K562 (cell line): ENCODE measurements around the gene AGAP3. TPM values are rescaled to one million over a fixed set of nuclear protein-coding genes. Genes with fewer than 3 reads are reported as not detected.

ENCODE experiments used
- CBX5 ChIP-seq: IDR thresholded peaks from 2 replicates; pipeline ENCODE4 v1.6.1; 2014; ENCODE audit warnings: low read depth, borderline replicate concordance
- CXXC5 ChIP-seq: fragments of 250-450 bp; sonication (Bioruptor Pico); IDR thresholded peaks from 2 replicates; pipeline ENCODE4 v1.8.0; 2022; ENCODE audit warnings: inconsistent platforms, mild to moderate bottlenecking, moderate library complexity
- FOXK2 ChIP-seq, 2 experiments: fragments of 450-650 bp; IDR thresholded peaks in 1 of 2; conservative IDR thresholded peaks in 1 of 2; 2 replicates each; pipeline ENCODE4 v1.6.1; 2016; ENCODE audit warnings: low read depth in 2 of 2, mild to moderate bottlenecking in 1 of 2
- FOXP1 ChIP-seq: sonication (generic); formaldehyde crosslinking; IDR thresholded peaks from 2 replicates; pipeline ENCODE4 v1.8.0; 2022; ENCODE audit warnings: mild to moderate bottlenecking, missing genetic modification reagents
- GABPB2 ChIP-seq: fragments of 250-450 bp; sonication (Bioruptor Pico); conservative IDR thresholded peaks from 2 replicates; pipeline ENCODE4 v1.5.1; 2021; ENCODE audit warnings: mild to moderate bottlenecking
- HEY1 ChIP-seq: fragments of 250-450 bp; sonication (Bioruptor Pico); IDR thresholded peaks from 2 replicates; pipeline ENCODE4 v1.5.0; 2020; ENCODE audit warnings: mild to moderate bottlenecking, moderate library complexity, borderline replicate concordance
- HIVEP1 ChIP-seq: fragments of 250-450 bp; sonication (Bioruptor Pico); IDR thresholded peaks from 2 replicates; pipeline ENCODE4 v1.4.0; 2020; ENCODE audit warnings: mild to moderate bottlenecking
- JUNB ChIP-seq: fragments of 450-650 bp; formaldehyde crosslinking; conservative IDR thresholded peaks from 2 replicates; pipeline ENCODE4 v1.4.0; 2020; ENCODE audit warnings: mild to moderate bottlenecking
- KAT8 ChIP-seq: fragments of 450-650 bp; IDR thresholded peaks from 2 replicates; pipeline ENCODE4 v1.6.1; 2016; ENCODE audit warnings: low read depth, mild to moderate bottlenecking
- MGA ChIP-seq: fragments of 450-650 bp; IDR thresholded peaks from 2 replicates; pipeline ENCODE4 v1.6.1; 2016; ENCODE audit warnings: mild to moderate bottlenecking, moderate library complexity
- NCOA2 ChIP-seq, 2 experiments: fragments of 450-650 bp; IDR thresholded peaks; 2 replicates each; pipeline ENCODE4 v1.6.1; 2018; ENCODE audit warnings: mild to moderate bottlenecking in 2 of 2, moderate library complexity in 1 of 2; ENCODE audit not compliant: partially characterized antibody in 2 of 2
- RAD51 ChIP-seq: fragments of 450-650 bp; IDR thresholded peaks from 2 replicates; pipeline ENCODE4 v1.7.1; 2016; ENCODE audit warnings: low read depth, mild to moderate bottlenecking, borderline replicate concordance
- SMAD4 ChIP-seq: fragments of 250-450 bp; sonication (Bioruptor Pico); conservative IDR thresholded peaks from 2 replicates; pipeline ENCODE4 v1.8.0; 2021; ENCODE audit warnings: inconsistent platforms, mild to moderate bottlenecking, moderate library complexity
- SUPT5H ChIP-seq: fragments of 450-650 bp; IDR thresholded peaks from 2 replicates; pipeline ENCODE4 v1.6.1; 2016
- TFAM ChIP-seq: fragments of 250-450 bp; sonication (Bioruptor Pico); conservative IDR thresholded peaks from 2 replicates; pipeline ENCODE4 v1.5.0; 2021; ENCODE audit warnings: mild to moderate bottlenecking, moderate library complexity
- ZFPM2 ChIP-seq: fragments of 250-450 bp; sonication (Bioruptor Pico); IDR thresholded peaks from 2 replicates; pipeline ENCODE4 v1.5.1; 2022; ENCODE audit warnings: mild to moderate bottlenecking
- ZNF197 ChIP-seq: fragments of 200-800 bp; sonication (Bioruptor generic); IDR thresholded peaks from 2 replicates; pipeline ENCODE4 v1.6.1; 2016; ENCODE audit warnings: low read depth, missing genetic modification characterization, missing compliant biosample characterization
- ZNF444 ChIP-seq: fragments of 250-450 bp; sonication (Bioruptor Pico); IDR thresholded peaks from 2 replicates; pipeline ENCODE4 v1.4.0; 2020; ENCODE audit warnings: mild to moderate bottlenecking, moderate library complexity
- ZNF778 ChIP-seq: fragments of 450-650 bp; formaldehyde crosslinking; IDR thresholded peaks from 2 replicates; pipeline ENCODE4 v1.4.0; 2020; ENCODE audit warnings: mild to moderate bottlenecking, moderate library complexity
- ZNF780A ChIP-seq: fragments of 250-450 bp; sonication (Bioruptor Pico); IDR thresholded peaks from 2 replicates; pipeline ENCODE4 v1.5.0; 2021; ENCODE audit warnings: mild to moderate bottlenecking
- polyA plus RNA-seq, 8 experiments: library from polyadenylated mRNA; depleted of rRNA in 4 of 8; stranded (reverse) in 5 of 8; unstranded in 3 of 8; fragments of >200 nt; fragmentation: Nextera tagmentation in 2 of 8; fragmentation: Illumina TruSeq in 1 of 8; extraction: Ambion mirVana in 2 of 8; extraction: Trizol in 1 of 8; gene quantifications; 2 replicates each; pipeline versions ENCODE4 v1.2.1 to v1.2.3, GENCODE V29; 2011 to 2014; ENCODE audit warnings: inconsistent platforms in 1 of 8, missing spikeins in 1 of 8
- total RNA-seq, 7 experiments: library from RNA; depleted of rRNA in 6 of 7; stranded (reverse); fragments of >200 nt in 6 of 7; fragmentation: Illumina TruSeq in 2 of 7; extraction: Trizol in 2 of 7; gene quantifications; 2 replicates each; pipeline versions ENCODE4 v1.2.1 to v1.2.3, GENCODE V29; 2011 to 2021; ENCODE audit warnings: low replicate concordance in 1 of 7

The AGAP3 gene
- total and polyA plus RNA-seq, 9 of the 15 experiments (the other 6 are each of a cell fraction or from before 2014, with no cell fraction given) = 3.4 to 208 (median 62.2) TPM

- no peak for TF ChIP-seq MGA
- no peak for TF ChIP-seq FOXK2 (conservative IDR thresholded peaks at IDR 0.05 in 1 of 2, IDR thresholded peaks at IDR 0.05 in 1 of 2; ENCODE audit: low read depth in 2 of 2)
- TF ChIP-seq RAD51 = 0 out of 2 replicates have a peak, but pooled peaks have one; percentile 12
- no peak for TF ChIP-seq ZFPM2
- no peak for TF ChIP-seq ZNF778 (CRISPR knock-in tag)
- no peak; the same call in 1 of the 2 replicates for TF ChIP-seq ZNF197 (CRISPR knock-in tag)
- no peak for TF ChIP-seq CXXC5 (CRISPR knock-in tag)
- no peak for TF ChIP-seq CBX5
- TF ChIP-seq JUNB = no peak
- TF ChIP-seq HEY1 (CRISPR knock-in tag) = no peak
- TF ChIP-seq ZNF444 (CRISPR knock-in tag) = no peak
- no peak for TF ChIP-seq FOXP1 (CRISPR knock-in tag)
- no peak for TF ChIP-seq GABPB2 (CRISPR knock-in tag)
- TF ChIP-seq KAT8 = no peak
- no peak for TF ChIP-seq TFAM (CRISPR knock-in tag)
- no peak for TF ChIP-seq HIVEP1
- TF ChIP-seq SUPT5H = no peak
- no peak for TF ChIP-seq ZNF780A (CRISPR knock-in tag)
- no peak for TF ChIP-seq NCOA2 (IDR thresholded peaks at IDR 0.05; ENCODE audit: partially characterized antibody in 2 of 2)
- no peak for TF ChIP-seq SMAD4
Observed at GRCh38 chr7:151086802-151087244, 548 bp downstream of the AGAP3 start (continued).
